SU-DHL-6 (cell line): Measurements from ENCODE around the gene ALKBH5.

ENCODE experiments used
- H2AFZ ChIP-seq: fragments of 200-600 bp; sonication (generic); 2 replicates; pipeline ENCODE4 v1.6.1; 2014; ENCODE audit warnings: low read depth, mild to moderate bottlenecking, moderate library complexity, mixed read lengths, antibody characterized with exemption, low read length; ENCODE audit not compliant: severe bottlenecking
- H3F3A ChIP-seq: fragments of 200-600 bp; shearing (Covaris generic); 2 replicates; pipeline ENCODE4 v1.6.0; 2016; ENCODE audit warnings: antibody characterized with exemption, mild to moderate bottlenecking; ENCODE audit not compliant: insufficient read depth
- H3K27ac ChIP-seq: fragments of 200-600 bp; sonication (generic); 2 replicates; pipeline ENCODE4 v1.5.1; 2016; ENCODE audit warnings: low read depth, mild to moderate bottlenecking, low read length, moderate library complexity, mixed read lengths
- H3K27me3 ChIP-seq: fragments of 200-600 bp; sonication (generic), shearing (Covaris generic); 2 replicates; pipeline ENCODE4 v1.6.0; 2014; ENCODE audit warnings: mild to moderate bottlenecking, low read length
- H3K36me3 ChIP-seq: fragments of 200-600 bp; sonication (generic); 2 replicates; pipeline ENCODE4 v1.6.1; 2014; ENCODE audit warnings: mild to moderate bottlenecking, low read length, mixed read lengths
- H3K4me2 ChIP-seq: fragments of 300-600, 200-600 bp; shearing (Covaris generic), sonication (generic); 2 replicates; pipeline ENCODE4 v1.6.0; 2014; ENCODE audit warnings: low read length, low read depth, mild to moderate bottlenecking; ENCODE audit not compliant: poor library complexity, severe bottlenecking
- H3K4me3 ChIP-seq: fragments of 200-600 bp; sonication (generic); 2 replicates; pipeline ENCODE4 v1.5.1; 2014; ENCODE audit warnings: antibody characterized with exemption, low read length, mild to moderate bottlenecking, mixed read lengths; ENCODE audit not compliant: insufficient read depth, poor library complexity, severe bottlenecking
- H3K79me2 ChIP-seq: fragments of 200-600 bp; sonication (generic); 2 replicates; pipeline ENCODE4 v1.6.1; 2014; ENCODE audit warnings: mild to moderate bottlenecking, low read length, moderate library complexity; ENCODE audit not compliant: insufficient read depth
- H3K9ac ChIP-seq: fragments of 200-600 bp; sonication (generic); 2 replicates; pipeline ENCODE4 v1.7.0; 2014; ENCODE audit warnings: mild to moderate bottlenecking, low read length
- H3K9me2 ChIP-seq: fragments of 200-600 bp; sonication (generic); replicated peaks from 2 replicates; pipeline ENCODE4 v1.6.1; 2014; ENCODE audit warnings: low read length; ENCODE audit not compliant: insufficient read depth
- H3K9me3 ChIP-seq: fragments of 200-600 bp; sonication (generic); 2 replicates; pipeline ENCODE4 v1.6.1; 2014; ENCODE audit warnings: low read length, mixed read lengths; ENCODE audit not compliant: insufficient read depth
- H4K20me1 ChIP-seq: fragments of 200-600 bp; sonication (generic); 2 replicates; pipeline ENCODE4 v1.6.1; 2014; ENCODE audit warnings: low read depth, mild to moderate bottlenecking, antibody characterized with exemption, low read length, moderate library complexity, mixed read lengths
- CTCF ChIP-seq: fragments of 200-600 bp; sonication (generic); IDR thresholded peaks from one replicate; pipeline ENCODE4 v1.5.1; 2017; ENCODE audit warnings: antibody characterized with exemption, mild to moderate bottlenecking, low read length, moderate library complexity; ENCODE audit not compliant: insufficient read depth, poor library complexity, severe bottlenecking
- EZH2phosphoT487 ChIP-seq: fragments of 200-600 bp; sonication (generic), shearing (Covaris generic); conservative IDR thresholded peaks from 2 replicates; pipeline ENCODE4 v1.6.1; 2018; ENCODE audit warnings: mild to moderate bottlenecking, antibody characterized with exemption, low read length, moderate library complexity, mixed read lengths

Gene ALKBH5

GRCh38 chr17:18148586-18148985 is 35.0 kb upstream of the ALKBH5 start:
- Histone ChIP-seq H3K27ac (no peak overlapping the region), H3K9me2 (no peaks in the 10 kb centered on the region), H3K27me3 (no peaks in the 10 kb centered on the region), H3K9ac (no peak overlapping the region), H3K9me3 (no peaks in the 10 kb centered on the region), H3K4me3 (no peak overlapping the region), H3K79me2 (no peaks in the 10 kb centered on the region), H4K20me1 (no peaks in the 10 kb centered on the region), H3K4me2 (no peak overlapping the region), H3K36me3 (no peaks in the 10 kb centered on the region), H2AFZ (no peak overlapping the region), H3F3A (no peaks in the 10 kb centered on the region)
- TF ChIP-seq EZH2phosphoT487 (no peak), CTCF (no peak)

DNA sequence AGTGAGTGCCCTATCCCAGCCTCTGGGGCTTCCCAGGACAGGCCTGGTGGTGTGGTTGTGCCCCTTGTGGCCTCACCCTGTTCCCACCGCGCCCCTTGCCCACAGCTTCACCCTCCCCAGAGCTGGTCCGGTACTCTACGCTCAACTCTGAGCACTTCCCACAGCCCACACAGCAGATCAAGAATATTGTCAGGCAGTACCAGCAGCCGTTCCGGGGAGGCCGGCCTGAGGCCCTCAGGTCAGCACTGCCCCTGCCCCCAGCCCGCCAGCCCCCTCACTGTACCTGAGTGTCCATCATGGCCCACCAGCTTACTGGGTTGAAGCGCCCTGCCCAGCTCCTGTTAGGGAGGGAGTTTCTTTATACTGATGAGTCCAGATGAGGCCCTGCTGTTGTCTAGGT is 32.3 kb upstream of the ALKBH5 start:
- Histone ChIP-seq H2AFZ (no peak overlapping the region), H3K27me3 (no peaks in the 10 kb centered on the region)

DNA sequence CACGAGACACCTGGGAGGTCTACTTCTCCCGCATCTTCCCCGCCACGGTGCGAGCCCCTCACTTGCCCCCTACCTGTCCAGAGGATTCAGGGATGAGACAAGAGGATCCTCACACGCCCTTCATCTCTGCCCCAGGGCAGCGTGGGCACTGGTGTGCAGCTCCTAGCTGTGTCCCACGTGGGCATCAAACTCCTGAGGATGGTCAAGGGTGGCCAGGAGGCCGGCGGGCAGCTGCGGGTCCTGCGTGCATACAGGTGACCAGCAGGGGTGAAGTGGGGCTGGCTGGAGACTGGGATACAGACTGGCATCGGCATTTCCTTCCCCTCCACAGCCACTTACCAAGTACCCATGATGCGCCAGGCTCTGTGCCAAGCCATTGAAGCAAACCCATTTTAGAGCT is 28.4 kb upstream of the ALKBH5 start:
- no peaks in the 10 kb centered on the region for H3K9me2 ChIP-seq
- H3K4me2 ChIP-seq = no peak overlapping the region
- H4K20me1 ChIP-seq = no peaks in the 10 kb centered on the region
- no peaks in the 10 kb centered on the region for H3K79me2 ChIP-seq
- no peak overlapping the region for H3K27ac ChIP-seq
- no peaks in the 10 kb centered on the region for H3K27me3 ChIP-seq
- no peak overlapping the region for H2AFZ ChIP-seq
- TF ChIP-seq EZH2phosphoT487 = no peak
- no peak for TF ChIP-seq CTCF
- no peaks in the 10 kb centered on the region for H3K9me3 ChIP-seq
- no peaks in the 10 kb centered on the region for H3F3A ChIP-seq
- H3K9ac ChIP-seq = no peak overlapping the region
- no peak overlapping the region for H3K4me3 ChIP-seq
- no peaks in the 10 kb centered on the region for H3K36me3 ChIP-seq

More for the DNA sequence above, 32.3 kb upstream of the ALKBH5 start:
- Histone ChIP-seq H3K27ac (no peak overlapping the region), H3K9me2 (no peaks in the 10 kb centered on the region), H3F3A (no peaks in the 10 kb centered on the region), H3K9me3 (no peaks in the 10 kb centered on the region), H4K20me1 (no peaks in the 10 kb centered on the region), H3K4me3 (no peak overlapping the region), H3K9ac (no peak overlapping the region), H3K79me2 (no peaks in the 10 kb centered on the region), H3K36me3 (no peaks in the 10 kb centered on the region), H3K4me2 (no peak overlapping the region)
- TF ChIP-seq CTCF = no peak
- TF ChIP-seq EZH2phosphoT487 = no peak
